GM21723 (cell line): ENCODE data around the gene HSF2BP.
"Not testable (repeated sequence)": the region's sequence is repeated elsewhere in the genome, so short reads cannot be mapped to it uniquely, and the experiment has no call there.

Experiments
- ATAC-seq: cut with Tn5 transposase; IDR thresholded peaks from one replicate; pipeline ENCODE4 v1.9.1; 2021; ENCODE audit warnings: mild to moderate bottlenecking, moderate library complexity; ENCODE audit not compliant: unreplicated experiment

HSF2BP gene

GRCh38 chr21:43599728-43600127 lies 59.6 kb downstream of the HSF2BP start:
- no peak for ATAC-seq

DNA sequence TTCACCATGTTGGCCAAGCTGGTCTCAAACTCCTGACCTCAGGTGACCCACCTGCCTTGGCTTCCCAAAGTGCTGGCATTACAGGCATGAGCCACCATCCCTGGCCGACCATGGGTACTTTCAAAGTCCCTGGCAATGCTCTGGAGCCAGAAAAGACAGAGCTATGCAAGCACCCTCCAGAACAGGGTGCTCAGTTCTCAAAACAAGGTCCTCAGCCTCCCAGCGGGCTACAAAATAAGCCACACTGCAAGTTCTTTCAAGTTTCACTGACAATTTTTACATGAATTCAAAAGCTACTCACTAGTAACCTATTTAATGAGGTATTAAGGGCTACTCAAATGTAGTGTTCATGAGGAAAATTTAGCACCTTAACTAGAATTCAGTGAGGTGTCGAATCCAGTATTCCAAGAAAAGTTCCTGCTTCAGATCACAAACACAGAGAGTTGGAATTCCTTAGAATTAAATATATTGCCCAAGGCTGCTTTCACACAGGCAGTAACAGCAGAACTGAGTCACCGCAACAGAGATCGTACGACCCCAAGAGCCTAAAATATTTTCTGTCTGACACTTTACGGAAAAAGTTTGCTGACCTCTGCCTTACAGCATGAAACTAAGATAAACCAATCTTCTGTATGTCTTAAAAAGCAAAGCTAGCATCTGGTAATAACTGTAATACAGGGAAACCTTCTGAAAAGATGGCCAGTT lies 60.7 kb downstream of the HSF2BP start:
- no peak for ATAC-seq

DNA sequence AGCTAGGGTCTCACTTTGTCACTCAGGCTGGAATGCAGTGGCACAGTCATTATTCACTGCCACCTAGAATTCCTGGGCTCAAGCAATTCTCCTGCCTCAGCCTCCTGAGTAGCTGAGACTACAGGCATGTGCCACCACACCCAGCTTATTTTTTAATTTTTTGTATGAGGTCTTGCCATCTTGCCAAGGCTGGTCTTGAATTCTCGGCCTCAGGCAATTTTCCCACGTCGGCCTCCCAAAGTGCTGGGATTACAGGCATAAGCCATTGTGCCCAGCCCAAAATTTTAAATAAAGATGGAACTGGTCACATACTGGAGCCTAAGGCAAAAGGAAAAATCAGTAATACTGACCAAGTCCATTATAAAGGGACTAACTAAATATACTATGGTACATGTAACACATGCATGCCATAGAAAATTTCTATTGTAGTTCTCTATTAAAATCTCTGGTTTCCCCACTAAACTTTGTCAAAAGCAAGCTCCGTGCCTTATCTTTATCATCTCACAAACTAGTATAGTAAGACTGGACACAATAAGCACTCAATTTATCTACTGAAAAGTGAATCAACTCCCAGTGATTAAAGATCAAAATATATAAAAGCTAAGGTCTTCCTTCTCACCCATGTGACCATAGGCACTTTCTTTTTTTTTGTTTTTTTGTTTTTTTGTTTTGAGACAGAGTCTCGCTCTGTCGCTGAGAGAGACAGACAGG lies 61.6 kb downstream of the HSF2BP start:
- no peak for ATAC-seq

GRCh38 chr21:43597052-43597451 lies 62.2 kb downstream of the HSF2BP start:
- ATAC-seq = no peak

GRCh38 chr21:43596616-43597015 lies 62.7 kb downstream of the HSF2BP start:
- ATAC-seq = no peak

- ATAC-seq = not testable (repeated sequence)
Measured at GRCh38 chr21:43595769-43596168, 63.5 kb downstream of the HSF2BP start.

DNA sequence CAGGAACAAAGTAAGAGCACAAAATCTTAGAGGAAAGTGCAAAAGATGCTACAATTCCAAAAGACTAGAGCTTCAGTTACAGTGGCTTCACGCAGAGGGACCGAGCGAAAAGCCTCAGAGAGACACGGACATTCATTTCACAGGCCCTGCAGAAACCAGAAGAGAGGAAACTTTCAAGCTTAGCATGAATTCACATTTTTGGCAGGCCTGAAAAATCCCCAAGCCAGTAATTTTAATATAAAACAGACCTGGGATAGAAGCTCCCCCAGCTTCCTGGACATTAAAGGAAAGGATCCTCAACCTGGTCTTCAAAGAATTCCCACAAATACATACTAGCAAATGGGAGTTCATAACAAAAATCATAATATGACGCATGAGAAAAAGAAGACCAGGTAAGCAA lies 66.2 kb downstream of the HSF2BP start:
- no peak for ATAC-seq

GRCh38 chr21:43591571-43591970 lies 67.7 kb downstream of the HSF2BP start:
- ATAC-seq = no peak

DNA sequence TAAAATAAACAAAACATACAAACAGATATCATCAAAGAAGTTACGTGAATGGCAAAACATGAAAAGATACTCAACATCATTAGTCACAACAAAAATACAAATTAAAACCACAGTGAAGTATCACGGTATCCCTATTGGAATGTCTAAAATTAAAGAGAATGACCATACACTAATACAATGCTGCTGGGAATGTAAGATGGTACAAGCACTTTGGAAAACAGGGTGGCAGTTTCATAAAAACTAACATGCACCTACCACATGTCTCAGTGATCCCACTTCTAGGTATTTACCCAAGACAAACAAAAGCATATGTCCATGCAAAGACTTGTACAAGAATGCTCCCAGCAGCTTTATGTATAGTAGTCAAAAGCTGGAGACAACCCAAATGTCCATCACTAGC lies 69.1 kb downstream of the HSF2BP start:
- no peak for ATAC-seq

DNA sequence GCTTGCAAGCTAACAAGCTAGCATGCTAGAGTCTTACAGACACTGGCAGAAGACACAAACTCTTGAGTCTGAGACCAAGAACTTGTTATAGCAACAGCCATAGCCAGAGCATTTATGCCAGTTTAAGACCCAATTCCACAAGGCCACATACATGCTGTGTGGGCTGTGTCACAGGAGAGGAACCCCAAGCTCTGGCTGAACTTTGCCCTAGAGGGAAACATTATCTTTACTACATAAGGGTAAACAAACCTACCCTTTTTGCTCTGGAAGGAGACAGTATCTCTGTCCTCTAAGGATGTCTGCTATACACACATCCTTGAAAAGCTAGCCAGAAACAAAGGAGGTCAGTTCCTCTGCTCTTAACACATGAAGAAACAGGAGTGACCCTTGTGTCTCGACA lies 70.3 kb downstream of the HSF2BP start:
- no peak for ATAC-seq

DNA sequence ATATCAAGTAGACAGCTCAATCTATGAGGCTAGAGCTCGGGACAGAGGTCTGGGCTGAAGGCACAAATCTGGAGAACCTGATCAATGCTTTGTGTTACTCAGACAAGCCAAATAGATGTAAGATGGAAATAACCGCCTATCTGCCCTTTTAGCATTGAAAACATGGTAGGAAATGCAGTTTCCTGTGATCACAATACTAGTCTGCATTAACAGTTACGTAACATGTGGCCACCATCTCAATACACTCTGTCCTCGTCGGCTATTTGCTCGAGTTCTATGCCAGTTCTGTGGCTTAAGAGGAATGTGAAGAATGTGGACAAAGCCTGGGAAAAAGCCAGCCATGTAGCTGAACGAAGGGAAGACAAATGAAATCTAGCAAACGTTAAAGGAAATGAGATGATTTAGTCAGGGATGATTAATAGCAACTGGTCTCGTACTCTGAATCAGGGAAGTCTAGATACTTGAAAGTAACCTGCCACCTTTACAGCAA lies 73.3 kb downstream of the HSF2BP start:
- no peak for ATAC-seq

GRCh38 chr21:43585514-43585913 lies 73.8 kb downstream of the HSF2BP start:
- ATAC-seq = no peak

DNA sequence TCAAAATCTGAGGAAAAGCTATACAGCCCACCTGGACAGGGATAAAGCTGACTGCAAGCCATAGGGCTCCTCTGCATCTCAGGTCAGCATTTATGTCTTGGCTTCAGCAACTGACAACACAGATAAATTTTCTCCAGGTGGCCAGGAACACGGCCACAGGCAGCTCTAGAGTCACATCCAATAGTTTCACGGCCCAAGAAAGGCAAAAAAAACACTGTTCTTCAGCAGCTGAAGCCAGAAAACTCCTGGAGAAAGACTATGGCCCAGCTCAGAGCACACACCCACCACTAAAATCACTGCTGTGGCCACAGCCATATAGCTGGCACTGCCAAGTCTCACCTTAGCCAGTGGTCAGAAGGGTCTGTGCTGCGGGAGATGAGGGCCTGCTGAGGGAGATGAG lies 77.8 kb downstream of the HSF2BP start:
- no peak for ATAC-seq

- ATAC-seq = no peak
Measured at GRCh38 chr21:43578677-43579303, 80.5 kb downstream of the HSF2BP start.

DNA sequence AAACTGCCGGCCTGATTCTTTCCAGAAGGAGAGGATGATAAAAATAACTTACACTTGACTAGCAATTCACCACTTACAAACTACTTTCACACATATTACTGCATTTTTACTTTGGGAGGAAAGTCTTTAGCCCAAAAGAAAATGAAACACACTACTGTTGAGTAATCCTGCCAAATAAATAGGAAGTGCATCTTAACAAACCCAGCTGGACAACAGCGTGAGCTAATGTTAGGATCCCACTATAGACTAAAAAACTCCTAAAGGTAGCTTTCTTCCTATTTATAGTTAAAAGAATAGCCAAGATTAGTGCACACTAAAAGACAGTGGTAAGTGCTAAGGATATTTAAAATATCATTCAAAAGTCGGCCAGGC lies 83.8 kb downstream of the HSF2BP start:
- ATAC-seq = no peak

DNA sequence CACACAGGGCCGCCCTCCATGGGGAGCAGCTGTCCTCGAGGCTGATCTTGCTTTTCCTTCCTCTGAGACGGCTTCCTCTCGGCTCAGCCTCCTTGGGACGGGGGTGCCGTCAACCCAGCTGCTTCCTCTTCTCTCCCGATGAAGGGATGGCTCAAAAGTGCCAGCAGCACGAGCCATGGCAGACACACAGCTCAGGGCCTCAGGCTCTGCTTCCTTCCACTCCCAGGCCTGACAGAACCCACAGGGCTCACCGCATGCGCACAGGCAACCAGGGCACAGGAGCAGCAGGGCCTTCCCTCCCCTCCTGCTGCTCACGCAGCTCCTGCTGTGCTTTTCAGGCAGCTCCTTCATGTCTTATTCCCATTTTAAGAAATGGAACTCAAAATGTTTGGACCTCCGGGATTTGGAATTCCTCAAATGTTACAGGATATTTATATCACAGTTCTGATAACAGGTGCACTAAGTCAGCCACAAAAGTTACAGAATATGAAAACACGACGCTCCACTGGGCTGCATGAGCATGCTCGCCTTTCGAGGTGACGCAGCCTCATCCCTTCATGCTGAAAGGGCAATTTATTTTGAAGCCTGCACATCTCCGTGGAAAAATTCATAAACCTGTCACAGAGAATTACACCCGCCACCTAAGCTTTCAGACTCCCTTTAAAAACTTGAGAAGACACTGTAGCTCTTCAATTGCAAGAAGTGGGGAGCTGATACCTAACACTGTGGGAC lies 84.4 kb downstream of the HSF2BP start:
- no peak for ATAC-seq

DNA sequence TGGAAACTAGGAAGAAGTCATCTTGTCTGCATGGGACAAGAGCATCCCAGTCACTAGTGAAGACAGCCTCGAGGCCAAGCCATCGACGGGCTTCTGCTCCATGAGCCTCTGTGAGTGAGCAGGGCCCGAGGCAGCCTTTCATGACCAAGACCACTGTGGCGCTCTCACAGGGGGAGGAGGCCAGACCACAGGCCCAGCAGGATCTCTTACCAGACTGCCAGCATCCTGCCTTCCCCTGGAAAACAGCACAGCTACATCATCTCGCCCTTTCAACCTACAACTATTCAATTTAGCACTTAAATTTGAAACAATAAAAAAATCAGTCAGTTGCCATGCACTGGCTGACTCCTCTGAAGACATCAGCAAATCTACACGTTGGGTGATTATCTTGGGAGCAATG lies 85.4 kb downstream of the HSF2BP start:
- ATAC-seq = no peak

DNA sequence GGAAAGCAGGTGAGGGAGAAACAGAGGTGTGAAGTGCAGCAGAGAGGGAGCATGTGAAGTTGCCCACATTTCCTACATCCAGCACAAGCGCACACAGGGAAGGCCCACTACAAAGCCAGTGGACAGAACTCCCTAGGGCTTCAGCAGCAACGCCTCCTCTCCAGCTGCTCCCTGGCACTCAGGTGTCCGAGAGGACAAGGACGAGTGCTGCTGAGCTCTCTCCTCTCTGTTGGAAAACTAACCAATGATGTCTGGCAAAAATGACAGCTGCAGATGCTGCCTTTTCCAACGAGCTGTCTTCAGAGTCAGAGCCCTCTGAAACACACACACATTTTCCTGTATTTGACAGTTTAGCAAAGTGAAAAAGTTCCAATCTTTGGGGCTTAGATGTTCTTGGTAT lies 86.8 kb downstream of the HSF2BP start:
- no peak for ATAC-seq

DNA sequence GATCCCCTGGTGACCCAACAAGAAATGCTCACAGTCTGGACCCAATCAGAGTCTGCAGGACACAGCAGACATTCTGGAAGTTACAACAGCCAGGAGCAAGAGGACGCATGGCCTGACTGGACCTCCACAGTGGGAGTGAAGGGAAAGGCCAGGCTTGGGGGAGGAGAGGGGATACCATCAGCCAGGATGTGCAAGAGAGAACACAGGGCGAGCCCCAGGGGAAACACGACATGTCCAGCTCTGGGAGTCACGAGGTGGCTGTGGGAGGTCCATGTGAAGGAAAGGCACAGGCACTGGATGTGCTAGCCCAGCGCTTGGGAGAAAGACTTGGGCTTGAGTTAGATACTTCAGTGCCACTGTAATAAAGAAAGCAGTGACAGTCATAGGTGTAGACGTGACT lies 87.3 kb downstream of the HSF2BP start:
- no peak for ATAC-seq

GRCh38 chr21:43570195-43570594 lies 89.1 kb downstream of the HSF2BP start:
- ATAC-seq = not testable (repeated sequence)

GRCh38 chr21:43562451-43562850 lies 96.8 kb downstream of the HSF2BP start:
- not testable (repeated sequence) for ATAC-seq
